KMS-11 (cell line): ENCODE data around the gene TMEM37.

Experiments used
- H2AFZ ChIP-seq: fragments of 200-600 bp; sonication (generic); 2 replicates; pipeline ENCODE4 v1.6.1; 2016; ENCODE audit warnings: antibody characterized with exemption, mixed run types, low read depth
- H3K27ac ChIP-seq: fragments of 200-600 bp; sonication (generic); 2 replicates; pipeline ENCODE4 v1.6.1; 2016; ENCODE audit warnings: mild to moderate bottlenecking, mixed run types
- H3K27me3 ChIP-seq: fragments of 200-600 bp; sonication (generic); 2 replicates; pipeline ENCODE4 v1.6.1; 2017; ENCODE audit warnings: mild to moderate bottlenecking, low read depth, mixed run types, moderate library complexity; ENCODE audit not compliant: insufficient read depth
- H3K36me3 ChIP-seq: fragments of 200-600 bp; sonication (generic); 2 replicates; pipeline ENCODE4 v1.6.1; 2017; ENCODE audit warnings: mild to moderate bottlenecking, mixed run types; ENCODE audit not compliant: insufficient read depth
- H3K4me1 ChIP-seq: fragments of 200-600 bp; sonication (generic); 2 replicates; pipeline ENCODE4 v1.6.1; 2016; ENCODE audit warnings: mild to moderate bottlenecking, low read depth, mixed run types; ENCODE audit not compliant: poor library complexity, severe bottlenecking
- H3K4me2 ChIP-seq: fragments of 200-600 bp; sonication (generic); 2 replicates; pipeline ENCODE4 v1.7.0; 2016; ENCODE audit warnings: mild to moderate bottlenecking, mixed run types
- H3K4me3 ChIP-seq: fragments of 200-600 bp; sonication (generic); IDR thresholded peaks from 2 replicates; pipeline ENCODE4 v1.6.1; 2017; ENCODE audit warnings: low read depth, low read length, mixed read lengths; ENCODE audit not compliant: insufficient read depth
- H3K79me2 ChIP-seq: fragments of 200-600 bp; sonication (generic); 2 replicates; pipeline ENCODE4 v1.6.1; 2016; ENCODE audit warnings: low read depth, mixed run types; ENCODE audit not compliant: insufficient read depth
- H3K9ac ChIP-seq: fragments of 200-600 bp; sonication (generic); 2 replicates; pipeline ENCODE4 v1.6.1; 2016; ENCODE audit warnings: mild to moderate bottlenecking, mixed run types
- H4K20me1 ChIP-seq: fragments of 200-600 bp; sonication (generic); 2 replicates; pipeline ENCODE4 v1.6.1; 2016; ENCODE audit warnings: mild to moderate bottlenecking, mixed run types; ENCODE audit not compliant: insufficient read depth
- TF ChIP-seq, protein P1 (sequence below): fragments of 200-600 bp; sonication (generic); conservative IDR thresholded peaks from 2 replicates; pipeline ENCODE4 v1.6.1; 2017; ENCODE audit warnings: low read depth, mild to moderate bottlenecking, antibody characterized with exemption, low read length, moderate library complexity, mixed read lengths

Gene TMEM37

DNA sequence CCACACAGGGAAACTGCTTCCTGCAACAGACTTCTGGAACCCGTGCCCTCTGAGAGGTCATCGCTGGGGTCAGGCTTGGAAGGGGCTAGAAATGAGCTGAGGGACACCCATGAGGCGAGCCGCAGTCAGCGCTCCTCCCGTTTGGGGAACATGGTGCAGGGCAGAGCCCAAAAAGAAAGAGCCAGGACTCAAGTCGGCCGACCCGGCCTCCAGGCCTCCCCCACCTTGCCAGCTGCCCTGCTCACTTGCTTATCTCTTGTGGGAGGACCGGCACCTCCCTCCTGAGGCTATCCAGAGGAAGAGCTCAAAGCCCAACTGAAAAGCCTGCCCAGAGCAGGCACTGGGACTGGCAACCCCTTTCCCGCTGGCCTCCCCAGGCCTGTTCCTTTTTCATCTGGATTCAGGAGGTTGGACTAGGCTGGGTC is 49.1 kb downstream of the TMEM37 start:
- Histone ChIP-seq H3K4me1 (no peaks in the 10 kb centered on the region), H2AFZ (no peak overlapping the region), H4K20me1 (no peaks in the 10 kb centered on the region), H3K27me3 (no peaks in the 10 kb centered on the region), H3K36me3 (no peaks in the 10 kb centered on the region), H3K4me3 (no peak overlapping the region), H3K9ac (no peak overlapping the region), H3K4me2 (no peak overlapping the region), H3K79me2 (no peaks in the 10 kb centered on the region), H3K27ac (no peak overlapping the region)
- TF ChIP-seq, protein P1, sequence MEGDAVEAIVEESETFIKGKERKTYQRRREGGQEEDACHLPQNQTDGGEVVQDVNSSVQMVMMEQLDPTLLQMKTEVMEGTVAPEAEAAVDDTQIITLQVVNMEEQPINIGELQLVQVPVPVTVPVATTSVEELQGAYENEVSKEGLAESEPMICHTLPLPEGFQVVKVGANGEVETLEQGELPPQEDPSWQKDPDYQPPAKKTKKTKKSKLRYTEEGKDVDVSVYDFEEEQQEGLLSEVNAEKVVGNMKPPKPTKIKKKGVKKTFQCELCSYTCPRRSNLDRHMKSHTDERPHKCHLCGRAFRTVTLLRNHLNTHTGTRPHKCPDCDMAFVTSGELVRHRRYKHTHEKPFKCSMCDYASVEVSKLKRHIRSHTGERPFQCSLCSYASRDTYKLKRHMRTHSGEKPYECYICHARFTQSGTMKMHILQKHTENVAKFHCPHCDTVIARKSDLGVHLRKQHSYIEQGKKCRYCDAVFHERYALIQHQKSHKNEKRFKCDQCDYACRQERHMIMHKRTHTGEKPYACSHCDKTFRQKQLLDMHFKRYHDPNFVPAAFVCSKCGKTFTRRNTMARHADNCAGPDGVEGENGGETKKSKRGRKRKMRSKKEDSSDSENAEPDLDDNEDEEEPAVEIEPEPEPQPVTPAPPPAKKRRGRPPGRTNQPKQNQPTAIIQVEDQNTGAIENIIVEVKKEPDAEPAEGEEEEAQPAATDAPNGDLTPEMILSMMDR: no peak

DNA sequence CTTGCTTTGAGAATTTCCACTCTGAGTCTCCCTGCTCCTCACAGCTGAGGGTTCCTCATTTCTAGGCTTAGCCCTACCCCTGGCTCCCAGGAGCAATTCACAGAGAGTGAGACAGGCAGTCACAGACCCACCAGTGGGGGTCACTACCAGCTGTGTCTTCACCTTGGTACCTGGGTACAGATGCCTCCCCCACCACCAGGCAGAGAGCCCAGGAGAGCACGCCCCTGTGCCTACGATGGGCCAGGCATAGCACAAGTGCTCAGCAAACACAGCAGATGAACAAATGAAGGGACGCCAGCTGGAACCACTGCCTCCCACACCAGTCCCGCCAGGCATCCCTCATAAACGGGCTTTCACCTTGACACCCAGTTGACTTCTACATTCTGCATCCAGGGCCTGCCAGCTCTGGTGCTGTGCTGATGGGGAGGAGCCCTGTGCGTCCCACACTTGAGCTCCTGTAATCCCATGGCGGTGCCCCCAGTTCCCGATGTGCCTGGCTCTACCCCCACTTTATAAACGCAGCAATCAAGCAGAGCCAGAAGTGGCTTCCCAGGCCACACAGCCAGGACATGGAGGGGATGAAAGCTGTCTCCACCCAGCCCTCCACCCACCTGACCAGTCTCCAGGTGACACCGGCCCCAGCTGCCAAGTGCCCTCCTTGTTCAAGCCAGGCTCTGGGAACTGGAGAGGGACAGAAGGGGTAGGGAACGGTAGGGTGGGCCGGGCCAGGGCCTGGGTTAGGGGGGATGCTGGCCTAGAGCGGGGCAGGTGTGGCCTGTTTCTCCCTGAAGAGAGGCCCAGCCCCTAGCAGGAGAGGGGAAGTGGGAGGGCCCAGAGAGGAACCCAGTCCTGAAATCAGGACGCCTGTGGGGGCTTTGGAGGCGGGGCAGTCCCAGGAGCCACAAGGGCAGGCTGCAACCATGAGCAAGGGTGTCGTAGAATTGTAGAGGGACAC is 50.1 kb downstream of the TMEM37 start:
- Histone ChIP-seq H3K4me3 (no peak overlapping the region), H3K79me2 (no peaks in the 10 kb centered on the region), H4K20me1 (no peaks in the 10 kb centered on the region), H3K9ac (no peak overlapping the region), H3K27me3 (no peaks in the 10 kb centered on the region), H3K36me3 (no peaks in the 10 kb centered on the region), H3K27ac (no peak overlapping the region), H2AFZ (no peak overlapping the region), H3K4me1 (no peaks in the 10 kb centered on the region), H3K4me2 (no peak overlapping the region)
- TF ChIP-seq, protein P1: no peak

DNA sequence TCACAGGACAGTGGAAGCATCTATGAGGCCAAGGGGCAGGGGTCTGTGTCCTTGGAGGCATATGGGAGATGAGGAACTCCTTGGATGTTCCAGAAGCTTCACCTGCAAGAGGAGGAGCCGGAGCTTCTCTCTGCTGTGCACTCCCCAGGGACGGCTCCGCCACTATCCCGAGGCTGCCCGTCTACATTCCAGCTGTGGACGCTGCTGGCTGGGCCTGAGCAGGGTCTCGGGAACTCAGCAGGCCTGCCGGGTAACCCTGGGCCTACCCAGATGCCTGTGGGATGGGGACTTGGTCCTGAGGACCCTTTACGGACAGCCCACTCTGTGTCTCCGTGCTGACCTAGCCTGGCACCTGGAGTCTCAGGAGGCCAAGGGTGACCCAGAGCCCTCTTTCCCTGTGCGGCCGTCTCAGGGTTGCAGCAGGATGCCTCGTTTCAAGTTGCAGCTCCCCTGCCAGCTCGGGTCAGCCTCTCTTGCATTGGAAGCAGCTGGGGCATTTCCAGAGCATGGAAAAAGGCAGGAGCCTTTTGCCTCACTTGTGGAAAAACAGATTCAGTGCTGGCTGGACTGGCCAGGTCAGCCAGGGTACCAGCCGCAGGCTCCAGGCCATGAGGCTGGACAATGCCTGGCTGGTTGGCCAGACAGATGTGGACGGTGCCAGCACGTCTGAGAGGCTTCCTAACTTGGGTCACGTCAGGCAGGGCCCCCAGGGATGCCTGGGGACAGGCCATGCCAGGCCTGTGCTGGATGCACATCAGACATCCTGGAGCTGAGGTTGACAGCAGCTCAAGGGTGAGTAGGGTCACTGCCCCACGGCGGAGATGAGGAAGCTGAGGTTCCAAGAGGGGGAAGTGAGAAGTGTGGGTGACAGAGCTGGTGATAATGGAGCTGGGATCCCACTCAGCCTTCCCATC is 51.1 kb downstream of the TMEM37 start:
- H3K27me3 ChIP-seq: no peaks in the 10 kb centered on the region
- no peak overlapping the region for H3K27ac ChIP-seq
- TF ChIP-seq, protein P1: no peak

DNA sequence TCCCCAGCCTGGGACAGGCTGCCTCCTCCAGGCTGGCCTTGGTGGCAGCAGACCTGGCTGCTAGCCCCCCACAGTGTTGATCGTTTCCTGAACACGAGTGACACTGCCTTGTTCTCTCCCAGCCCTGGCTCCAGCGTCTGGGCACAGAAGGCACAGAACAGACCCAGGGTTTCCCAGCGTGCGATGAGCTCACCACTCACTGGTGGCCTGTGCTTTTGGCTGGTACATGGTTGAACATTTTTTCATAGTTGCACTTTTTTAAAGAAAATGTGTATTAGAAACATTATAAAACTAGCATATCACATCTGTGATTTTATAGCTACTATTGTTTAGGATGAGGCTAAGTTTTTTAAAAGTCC is 51.7 kb downstream of the TMEM37 start:
- Histone ChIP-seq H3K36me3 (no peaks in the 10 kb centered on the region), H3K27ac (no peak overlapping the region), H3K27me3 (no peaks in the 10 kb centered on the region), H3K4me2 (no peak overlapping the region), H4K20me1 (no peaks in the 10 kb centered on the region), H3K9ac (no peak overlapping the region), H3K79me2 (no peaks in the 10 kb centered on the region), H3K4me3 (no peak overlapping the region), H2AFZ (no peak overlapping the region), H3K4me1 (no peaks in the 10 kb centered on the region)
- TF ChIP-seq, protein P1: no peak

More for the DNA sequence above, 51.1 kb downstream of the TMEM37 start:
- H3K9ac ChIP-seq: no peak overlapping the region
- no peaks in the 10 kb centered on the region for H3K4me1 ChIP-seq
- no peak overlapping the region for H3K4me3 ChIP-seq
- no peaks in the 10 kb centered on the region for H3K79me2 ChIP-seq
- H3K4me2 ChIP-seq: no peak overlapping the region
- H4K20me1 ChIP-seq: no peaks in the 10 kb centered on the region
- H3K36me3 ChIP-seq: no peaks in the 10 kb centered on the region
- H2AFZ ChIP-seq: no peak overlapping the region
